Measurements from ENCODE around the gene TIGAR.

TIGAR gene

GRCh38 chr12:4283512-4284255 lies 37.3 kb upstream of the TIGAR start:
- H3K4me3 ChIP-seq (ENCODE audit: low read length), result no peak overlapping the region
- no peaks in the 10 kb centered on the region for H3K9me3 ChIP-seq (ENCODE audit: control insufficient read depth, insufficient read depth, low read length)
- no CpG with 5 or more reads among the region's 12 CpGs for WGBS (ENCODE audit: insufficient coverage, insufficient read length)
- no peak for DNase-seq (ENCODE audit: low read depth, low spot score)
- H3K4me1 ChIP-seq (ENCODE audit: control insufficient read depth, insufficient read depth, low read length), result no peaks in the 10 kb centered on the region
- no peaks in the 10 kb centered on the region for H3K27me3 ChIP-seq (ENCODE audit: control insufficient read depth, insufficient read depth, low read length)
- H3K27ac ChIP-seq (ENCODE audit: low read length), result no peak overlapping the region
- peaks cover 65% of the 10 kb centered on the region for H3K36me3 ChIP-seq (ENCODE audit: control insufficient read depth, insufficient read depth, low read length)

- no CpG with 5 or more reads among the region's 4 CpGs for WGBS (ENCODE audit: insufficient coverage, insufficient read length)
- Histone ChIP-seq H3K9me3 (ENCODE audit: control insufficient read depth, insufficient read depth, low read length) (no peaks in the 10 kb centered on the region), H3K4me3 (ENCODE audit: low read length) (no peak overlapping the region), H3K27me3 (ENCODE audit: control insufficient read depth, insufficient read depth, low read length) (no peaks in the 10 kb centered on the region), H3K4me1 (ENCODE audit: control insufficient read depth, insufficient read depth, low read length) (no peaks in the 10 kb centered on the region), H3K27ac (ENCODE audit: low read length) (no peak overlapping the region), H3K36me3 (ENCODE audit: control insufficient read depth, insufficient read depth, low read length) (peaks cover 69% of the 10 kb centered on the region)
- no peak for DNase-seq (ENCODE audit: low read depth, low spot score)
Measured at GRCh38 chr12:4284306-4284705, 36.7 kb upstream of the TIGAR start.

GRCh38 chr12:4285070-4285469 lies 35.9 kb upstream of the TIGAR start:
- Histone ChIP-seq H3K4me3 (ENCODE audit: low read length) (no peak overlapping the region), H3K9me3 (ENCODE audit: control insufficient read depth, insufficient read depth, low read length) (no peaks in the 10 kb centered on the region), H3K27me3 (ENCODE audit: control insufficient read depth, insufficient read depth, low read length) (no peaks in the 10 kb centered on the region), H3K36me3 (ENCODE audit: control insufficient read depth, insufficient read depth, low read length) (peaks cover 66% of the 10 kb centered on the region), H3K4me1 (ENCODE audit: control insufficient read depth, insufficient read depth, low read length) (no peaks in the 10 kb centered on the region), H3K27ac (ENCODE audit: low read length) (no peak overlapping the region)
- no CpG with 5 or more reads among the region's 8 CpGs for WGBS (ENCODE audit: insufficient coverage, insufficient read length)
- DNase-seq (ENCODE audit: low read depth, low spot score), result no peak

GRCh38 chr12:4286228-4286627 lies 34.8 kb upstream of the TIGAR start:
- Histone ChIP-seq H3K4me3 (ENCODE audit: low read length) (no peak overlapping the region), H3K36me3 (ENCODE audit: control insufficient read depth, insufficient read depth, low read length) (peaks cover 64% of the 10 kb centered on the region), H3K27ac (ENCODE audit: low read length) (no peak overlapping the region), H3K27me3 (ENCODE audit: control insufficient read depth, insufficient read depth, low read length) (no peaks in the 10 kb centered on the region), H3K4me1 (ENCODE audit: control insufficient read depth, insufficient read depth, low read length) (no peaks in the 10 kb centered on the region), H3K9me3 (ENCODE audit: control insufficient read depth, insufficient read depth, low read length) (no peaks in the 10 kb centered on the region)
- WGBS (ENCODE audit: insufficient coverage, insufficient read length), result no CpG with 5 or more reads among the region's 12 CpGs
- no peak for DNase-seq (ENCODE audit: low read depth, low spot score)

GRCh38 chr12:4286771-4287317 lies 34.2 kb upstream of the TIGAR start:
- Histone ChIP-seq H3K9me3 (ENCODE audit: control insufficient read depth, insufficient read depth, low read length) (no peaks in the 10 kb centered on the region), H3K36me3 (ENCODE audit: control insufficient read depth, insufficient read depth, low read length) (peaks cover 61% of the 10 kb centered on the region), H3K27me3 (ENCODE audit: control insufficient read depth, insufficient read depth, low read length) (no peaks in the 10 kb centered on the region), H3K4me1 (ENCODE audit: control insufficient read depth, insufficient read depth, low read length) (no peaks in the 10 kb centered on the region), H3K27ac (ENCODE audit: low read length) (no peak overlapping the region), H3K4me3 (ENCODE audit: low read length) (no peak overlapping the region)
- DNase-seq (ENCODE audit: low read depth, low spot score), result no peak
- WGBS (ENCODE audit: insufficient coverage, insufficient read length), result no CpG with 5 or more reads among the region's 14 CpGs

- H3K27ac ChIP-seq (ENCODE audit: low read length), result no peak overlapping the region
- WGBS (ENCODE audit: insufficient coverage, insufficient read length), result no CpG with 5 or more reads among the region's 18 CpGs
- no peaks in the 10 kb centered on the region for H3K27me3 ChIP-seq (ENCODE audit: control insufficient read depth, insufficient read depth, low read length)
- DNase-seq (ENCODE audit: low read depth, low spot score), result no peak
- peaks cover 54% of the 10 kb centered on the region for H3K36me3 ChIP-seq (ENCODE audit: control insufficient read depth, insufficient read depth, low read length)
- no peak overlapping the region for H3K4me3 ChIP-seq (ENCODE audit: low read length)
- H3K9me3 ChIP-seq (ENCODE audit: control insufficient read depth, insufficient read depth, low read length), result no peaks in the 10 kb centered on the region
- no peaks in the 10 kb centered on the region for H3K4me1 ChIP-seq (ENCODE audit: control insufficient read depth, insufficient read depth, low read length)
Measured at GRCh38 chr12:4287325-4288211, 33.4 kb upstream of the TIGAR start.

GRCh38 chr12:4288296-4289131 lies 32.5 kb upstream of the TIGAR start:
- Histone ChIP-seq H3K9me3 (ENCODE audit: control insufficient read depth, insufficient read depth, low read length) (no peaks in the 10 kb centered on the region), H3K36me3 (ENCODE audit: control insufficient read depth, insufficient read depth, low read length) (peaks cover 51% of the 10 kb centered on the region), H3K4me3 (ENCODE audit: low read length) (no peak overlapping the region), H3K27me3 (ENCODE audit: control insufficient read depth, insufficient read depth, low read length) (no peaks in the 10 kb centered on the region), H3K4me1 (ENCODE audit: control insufficient read depth, insufficient read depth, low read length) (no peaks in the 10 kb centered on the region), H3K27ac (ENCODE audit: low read length) (no peak overlapping the region)
- DNase-seq (ENCODE audit: low read depth, low spot score), result no peak
- no CpG with 5 or more reads among the region's 20 CpGs for whole genome bisulfite sequencing (ENCODE audit: insufficient coverage, insufficient read length)

GRCh38 chr12:4289231-4289878 lies 31.7 kb upstream of the TIGAR start:
- DNase-seq (ENCODE audit: low read depth, low spot score), result no peak

GRCh38 chr12:4289998-4290790 lies 30.8 kb upstream of the TIGAR start:
- H3K4me1 ChIP-seq (ENCODE audit: control insufficient read depth, insufficient read depth, low read length), result no peaks in the 10 kb centered on the region
- no CpG with 5 or more reads among the region's 28 CpGs for WGBS (ENCODE audit: insufficient coverage, insufficient read length)
- no peak for DNase-seq (ENCODE audit: low read depth, low spot score)
- no peaks in the 10 kb centered on the region for H3K9me3 ChIP-seq (ENCODE audit: control insufficient read depth, insufficient read depth, low read length)
- peaks cover 41% of the 10 kb centered on the region for H3K36me3 ChIP-seq (ENCODE audit: control insufficient read depth, insufficient read depth, low read length)
- H3K4me3 ChIP-seq (ENCODE audit: low read length), result no peak overlapping the region
- no peak overlapping the region for H3K27ac ChIP-seq (ENCODE audit: low read length)
- H3K27me3 ChIP-seq (ENCODE audit: control insufficient read depth, insufficient read depth, low read length), result no peaks in the 10 kb centered on the region

More at GRCh38 chr12:4289231-4289878, 31.7 kb upstream of the TIGAR start:
- Histone ChIP-seq H3K4me1 (ENCODE audit: control insufficient read depth, insufficient read depth, low read length) (no peaks in the 10 kb centered on the region), H3K27me3 (ENCODE audit: control insufficient read depth, insufficient read depth, low read length) (no peaks in the 10 kb centered on the region), H3K36me3 (ENCODE audit: control insufficient read depth, insufficient read depth, low read length) (peaks cover 45% of the 10 kb centered on the region), H3K4me3 (ENCODE audit: low read length) (no peak overlapping the region), H3K9me3 (ENCODE audit: control insufficient read depth, insufficient read depth, low read length) (no peaks in the 10 kb centered on the region), H3K27ac (ENCODE audit: low read length) (no peak overlapping the region)
- WGBS (ENCODE audit: insufficient coverage, insufficient read length), result no CpG with 5 or more reads among the region's 20 CpGs

All from iPS DF 6.9 (cell line).